HG03439 (cell line): ENCODE measurements around the gene CACNA1D.

Experiments
- ATAC-seq: cut with Tn5 transposase; IDR thresholded peaks from one replicate; pipeline ENCODE4 v1.9.1; 2021; ENCODE audit warnings: mild to moderate bottlenecking, moderate library complexity; ENCODE audit not compliant: unreplicated experiment

The CACNA1D gene

GRCh38 chr3:53708001-53708621 lies 213.7 kb downstream of the CACNA1D start:
- ATAC-seq = no peak

- no peak for ATAC-seq
These were observed 214.8 kb downstream of the CACNA1D start for GRCh38 chr3:53709256-53709655.

- no peak for ATAC-seq
These were observed 215.7 kb downstream of the CACNA1D start for GRCh38 chr3:53709860-53710674.

GRCh38 chr3:53711387-53711786 lies 217.0 kb downstream of the CACNA1D start:
- ATAC-seq = no peak

GRCh38 chr3:53712817-53713388 lies 218.5 kb downstream of the CACNA1D start:
- ATAC-seq = peak; percentile 60

- ATAC-seq = no peak
These were observed 219.2 kb downstream of the CACNA1D start for GRCh38 chr3:53713626-53714025.

- no peak for ATAC-seq
These were observed 221.5 kb downstream of the CACNA1D start for GRCh38 chr3:53715815-53716483.

GRCh38 chr3:53716998-53717397 lies 222.6 kb downstream of the CACNA1D start:
- no peak for ATAC-seq

- no peak for ATAC-seq
These were observed 224.1 kb downstream of the CACNA1D start for GRCh38 chr3:53718462-53718861.

GRCh38 chr3:53719796-53720195 lies 225.4 kb downstream of the CACNA1D start:
- ATAC-seq = no peak

GRCh38 chr3:53721187-53722119 lies 227.0 kb downstream of the CACNA1D start:
- no peak for ATAC-seq

- ATAC-seq = no peak
These were observed 230.2 kb downstream of the CACNA1D start for GRCh38 chr3:53724566-53724965.

- no peak for ATAC-seq
These were observed 231.1 kb downstream of the CACNA1D start for GRCh38 chr3:53725387-53725995.

- ATAC-seq = no peak
These were observed 232.2 kb downstream of the CACNA1D start for GRCh38 chr3:53726643-53727042.

- no peak for ATAC-seq
These were observed 234.2 kb downstream of the CACNA1D start for GRCh38 chr3:53728606-53729005.

- no peak for ATAC-seq
These were observed 234.7 kb downstream of the CACNA1D start for GRCh38 chr3:53729159-53729558.

GRCh38 chr3:53729618-53730017 lies 235.2 kb downstream of the CACNA1D start:
- ATAC-seq = no peak

GRCh38 chr3:53730576-53730975 lies 236.2 kb downstream of the CACNA1D start:
- no peak for ATAC-seq

GRCh38 chr3:53731934-53732624 lies 237.7 kb downstream of the CACNA1D start:
- ATAC-seq = no peak
